HG02678 (cell line): Measurements from ENCODE around the gene HDAC7.
A peak's percentile ranks its signal among the peaks of the same experiment; 100 is the strongest.

Source experiments
- ATAC-seq: cut with Tn5 transposase; IDR thresholded peaks from one replicate; pipeline ENCODE4 v1.9.1; 2021; ENCODE audit warnings: mild to moderate bottlenecking, moderate library complexity; ENCODE audit not compliant: unreplicated experiment

Gene HDAC7

DNA sequence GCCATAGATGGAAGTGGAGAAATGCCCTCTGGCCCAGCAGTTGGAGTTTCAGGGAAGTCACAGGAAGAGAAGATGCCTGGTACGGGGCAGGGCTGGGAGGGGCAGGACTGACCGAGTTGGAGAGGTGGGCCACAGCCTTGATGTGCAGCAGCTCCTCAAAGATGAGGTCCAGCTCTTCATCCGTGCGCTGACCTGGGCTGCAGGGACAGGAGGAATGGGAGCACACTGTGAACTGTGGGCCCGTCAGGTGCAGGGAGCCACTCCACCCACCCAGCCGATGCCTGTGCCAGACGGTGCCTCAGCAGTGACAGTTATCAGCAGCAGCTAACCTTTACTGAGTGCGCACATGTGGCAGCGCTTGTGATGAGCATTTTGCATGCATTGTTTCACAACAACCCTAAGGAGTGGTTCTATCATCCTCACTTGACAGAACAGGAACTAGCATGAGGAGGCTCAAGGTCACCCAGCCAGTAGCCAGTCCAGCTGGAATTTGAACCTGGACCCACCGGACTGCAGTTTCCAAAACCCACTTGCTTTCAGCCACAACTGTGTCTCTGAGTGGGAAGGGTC is 69.4 kb downstream of the HDAC7 start:
- ATAC-seq: no peak

DNA sequence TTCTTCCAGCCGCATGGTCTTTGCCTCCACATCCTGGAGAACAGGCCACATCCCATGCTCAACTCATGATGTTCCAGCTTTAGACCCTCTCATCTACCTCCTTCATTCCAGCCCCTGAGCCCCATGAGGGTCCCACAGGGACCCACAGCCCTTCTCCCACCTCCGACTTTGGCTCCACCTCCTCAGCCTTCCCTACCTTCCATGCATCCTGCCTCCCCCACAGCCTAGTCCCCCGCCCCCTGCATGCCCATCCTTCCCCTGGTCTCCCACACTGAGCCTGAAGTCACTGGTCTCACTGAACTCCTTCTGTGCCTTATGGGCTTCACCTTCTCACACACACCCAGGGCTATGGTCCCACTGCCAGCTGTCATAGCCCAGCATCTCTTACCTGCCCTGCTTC is 70.8 kb downstream of the HDAC7 start:
- no peak for ATAC-seq

DNA sequence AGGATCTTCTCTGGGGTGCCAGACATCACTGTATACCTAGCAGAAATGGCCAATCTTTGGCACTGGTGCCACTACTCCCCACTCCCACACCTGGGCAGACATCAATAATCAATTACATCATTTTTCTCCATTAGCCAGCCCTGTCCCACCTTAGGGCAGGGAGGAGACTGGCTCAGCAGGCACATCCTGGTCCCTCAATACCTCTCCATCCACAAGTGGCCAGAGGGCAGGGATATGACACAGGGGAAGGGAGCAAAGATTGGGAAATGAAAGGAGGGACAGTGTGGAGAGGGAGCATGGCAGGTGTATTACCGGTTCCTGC is 71.2 kb downstream of the HDAC7 start:
- no peak for ATAC-seq

DNA sequence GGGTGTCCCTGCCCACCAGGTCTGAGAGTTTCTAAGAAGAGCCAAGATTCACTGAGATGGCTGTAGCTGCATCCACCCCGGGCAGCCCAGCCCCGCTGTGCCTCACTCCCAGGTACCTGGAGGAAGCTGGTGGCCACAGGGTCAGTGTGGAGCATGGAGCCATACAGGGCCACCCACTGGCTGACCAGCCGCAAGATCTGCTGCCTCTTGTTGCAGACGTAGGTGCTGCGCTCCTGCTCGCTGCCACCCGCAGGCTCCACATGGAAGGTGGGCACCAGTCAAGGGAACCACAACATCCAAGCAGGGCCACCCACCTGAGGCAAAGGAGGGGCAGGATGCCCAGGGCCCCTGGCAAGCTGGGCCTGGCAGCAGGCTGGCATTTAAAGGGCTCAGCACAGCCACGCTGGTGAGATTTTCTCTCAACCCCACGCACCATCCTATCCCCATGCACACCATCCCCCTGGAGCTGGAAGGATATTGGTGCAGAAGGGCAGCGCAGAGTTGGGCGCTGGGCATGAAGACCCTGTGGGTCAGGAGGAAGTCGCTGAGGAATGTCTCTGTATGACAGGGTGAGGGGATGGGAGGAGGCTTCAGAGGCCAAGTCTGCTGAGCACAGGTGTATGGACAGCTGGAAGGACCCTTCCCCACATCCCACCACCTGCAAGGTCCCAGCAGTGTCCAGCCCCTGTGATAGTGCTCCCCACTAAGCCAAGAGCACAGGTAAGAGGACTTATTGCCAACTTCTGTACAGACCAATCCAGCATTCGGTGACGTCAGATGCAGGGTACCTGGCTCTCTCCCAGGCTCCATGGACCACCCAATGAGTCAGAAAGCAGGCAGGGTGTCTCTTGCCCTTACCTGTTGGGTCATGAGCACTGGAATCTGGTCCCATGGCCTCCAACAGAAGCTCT is 71.9 kb downstream of the HDAC7 start:
- ATAC-seq: no peak

DNA sequence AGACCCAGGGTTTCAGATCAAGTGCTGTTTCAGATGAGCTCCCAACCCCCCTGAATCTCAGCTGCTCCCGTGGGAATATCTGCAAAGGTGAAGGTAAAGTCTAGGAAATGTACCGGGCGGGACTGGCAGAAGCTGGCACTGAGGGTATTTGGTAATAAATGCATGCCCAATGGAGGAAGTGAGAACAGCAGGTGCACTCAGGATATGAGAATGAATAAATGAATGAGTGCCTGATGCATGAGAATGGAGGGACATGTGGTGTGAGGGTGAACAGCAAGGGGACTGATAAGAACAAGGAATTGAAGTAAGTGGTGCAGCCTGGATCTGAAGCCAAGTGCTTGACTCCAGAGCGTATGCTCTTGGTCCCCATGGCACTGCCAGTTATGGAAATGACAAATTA is 72.6 kb downstream of the HDAC7 start:
- ATAC-seq: no peak

DNA sequence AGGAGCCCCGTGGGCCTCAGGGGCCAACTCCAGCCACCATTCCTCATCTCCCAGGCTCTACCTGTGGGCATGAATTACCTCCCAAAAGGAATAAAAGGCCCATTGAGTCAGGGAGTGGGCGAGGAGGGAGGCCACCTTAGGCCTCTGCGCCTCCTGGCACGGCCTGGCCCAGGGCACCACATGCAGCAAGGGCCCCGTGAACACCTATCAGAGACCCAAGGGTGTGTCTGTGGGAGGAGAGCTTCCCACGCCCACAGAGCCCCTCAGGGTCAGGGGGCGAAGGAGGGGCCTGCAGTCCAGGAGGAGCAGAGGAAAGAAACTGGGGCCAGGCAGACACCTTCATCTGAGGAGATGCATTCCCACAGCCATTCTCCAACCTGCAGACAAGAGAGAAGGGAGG is 73.2 kb downstream of the HDAC7 start:
- ATAC-seq: no peak

DNA sequence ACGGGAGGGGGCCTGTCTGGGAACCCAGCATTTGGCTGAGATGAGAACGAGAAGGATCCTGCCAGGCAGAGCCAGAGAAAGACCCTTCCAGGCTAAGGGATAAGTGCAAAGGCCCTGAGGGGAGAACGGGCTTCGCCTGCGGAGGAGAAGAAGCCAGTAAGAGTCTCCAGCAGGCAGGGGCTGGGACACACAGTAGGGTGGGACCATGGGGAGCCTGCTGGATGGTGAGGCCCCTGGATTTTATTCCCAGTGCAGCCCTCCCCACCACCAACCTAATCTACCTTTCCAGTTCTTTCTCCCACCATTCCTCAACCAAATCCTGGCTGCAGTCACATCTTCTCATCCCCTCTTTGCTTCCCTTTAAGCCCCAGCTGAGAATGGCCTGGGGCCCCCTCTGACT is 73.6 kb downstream of the HDAC7 start:
- ATAC-seq: no peak

DNA sequence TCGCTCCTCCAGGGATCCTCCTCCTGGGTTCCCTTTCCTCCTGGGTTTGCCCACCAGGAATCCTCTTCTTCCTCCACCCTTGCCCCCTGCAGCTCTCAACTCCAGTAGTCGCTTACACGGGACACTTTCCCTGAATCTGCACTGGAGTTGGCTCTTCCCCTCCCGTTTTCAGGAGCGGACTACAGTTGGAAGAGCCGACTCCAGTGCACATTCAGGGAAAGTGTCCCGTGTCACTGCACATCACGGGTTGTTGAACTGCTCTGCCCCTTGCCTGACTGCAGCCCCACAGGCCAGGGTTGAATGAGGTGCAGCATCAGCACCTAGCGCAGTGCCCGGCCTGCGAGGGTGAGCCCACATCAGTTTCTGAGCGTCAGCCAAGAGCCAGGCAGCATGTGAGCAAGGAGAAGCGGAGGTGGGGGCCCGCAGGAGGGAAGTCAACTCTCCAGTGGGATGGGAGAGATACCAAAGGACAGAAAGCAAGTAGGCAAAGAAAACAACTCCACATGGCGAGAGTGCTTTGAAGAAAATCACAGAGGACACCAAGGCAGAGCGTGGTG is 74.1 kb downstream of the HDAC7 start:
- no peak for ATAC-seq

DNA sequence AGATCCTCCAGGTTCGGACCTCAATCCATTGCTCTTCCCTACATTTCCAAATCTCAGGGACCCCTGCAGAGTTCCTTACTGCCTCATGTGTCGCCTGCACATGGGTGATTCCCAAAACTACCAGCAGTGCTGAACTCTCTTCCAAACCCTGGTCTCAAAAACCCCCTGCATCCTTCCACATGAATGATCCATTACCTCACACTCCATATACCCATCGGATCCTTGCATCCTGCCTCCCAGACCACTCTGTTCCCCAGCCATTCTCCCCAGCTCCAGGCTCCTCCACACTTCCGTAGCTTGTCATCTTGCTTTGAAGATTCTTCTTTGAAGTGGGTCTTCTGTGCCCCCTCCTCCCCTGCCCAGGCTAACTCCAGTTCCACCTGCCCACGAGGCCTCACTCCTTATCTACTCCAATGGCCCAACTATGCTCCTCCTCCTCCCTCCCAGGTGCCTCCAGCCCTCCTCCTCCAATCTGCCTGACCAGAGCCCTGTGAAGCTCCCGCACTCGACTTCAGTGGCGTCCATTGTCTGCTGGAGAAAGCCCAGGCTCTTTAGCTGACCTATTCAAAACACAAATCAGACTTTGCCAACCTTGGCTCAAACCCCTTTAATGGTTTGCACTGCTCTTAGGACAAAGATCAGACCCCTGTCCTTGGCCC is 74.8 kb downstream of the HDAC7 start:
- ATAC-seq: no peak

DNA sequence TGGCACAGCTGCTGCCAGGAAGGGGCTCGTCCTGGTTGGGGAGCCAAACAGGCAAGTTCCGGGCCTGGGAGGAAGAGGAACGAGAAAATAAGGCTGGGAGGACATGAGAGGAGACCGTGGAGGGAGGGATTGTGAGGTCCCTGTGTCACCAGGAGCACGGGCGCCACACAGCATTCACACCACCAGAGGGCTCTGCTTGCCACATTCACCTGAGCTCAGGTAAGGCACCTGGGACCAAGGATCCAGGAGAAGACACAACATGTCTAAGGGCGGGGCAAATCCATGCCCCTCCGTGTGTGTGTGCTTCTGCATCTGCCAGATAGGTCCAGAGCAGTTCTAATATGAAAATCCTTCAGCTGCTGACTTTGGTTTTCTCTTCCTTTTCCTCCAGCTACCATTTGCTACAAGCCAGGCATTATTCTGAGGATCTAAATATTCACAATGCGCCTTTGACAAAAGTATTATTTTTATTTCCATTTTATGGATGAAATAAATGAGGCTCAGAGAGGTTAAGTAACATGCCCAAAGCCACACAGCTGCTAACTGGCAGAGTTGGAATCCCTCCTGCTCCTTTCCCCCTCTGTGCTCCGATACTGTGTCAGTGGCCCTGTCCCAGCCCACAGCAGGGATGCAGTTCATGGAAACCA is 75.6 kb downstream of the HDAC7 start:
- no peak for ATAC-seq

DNA sequence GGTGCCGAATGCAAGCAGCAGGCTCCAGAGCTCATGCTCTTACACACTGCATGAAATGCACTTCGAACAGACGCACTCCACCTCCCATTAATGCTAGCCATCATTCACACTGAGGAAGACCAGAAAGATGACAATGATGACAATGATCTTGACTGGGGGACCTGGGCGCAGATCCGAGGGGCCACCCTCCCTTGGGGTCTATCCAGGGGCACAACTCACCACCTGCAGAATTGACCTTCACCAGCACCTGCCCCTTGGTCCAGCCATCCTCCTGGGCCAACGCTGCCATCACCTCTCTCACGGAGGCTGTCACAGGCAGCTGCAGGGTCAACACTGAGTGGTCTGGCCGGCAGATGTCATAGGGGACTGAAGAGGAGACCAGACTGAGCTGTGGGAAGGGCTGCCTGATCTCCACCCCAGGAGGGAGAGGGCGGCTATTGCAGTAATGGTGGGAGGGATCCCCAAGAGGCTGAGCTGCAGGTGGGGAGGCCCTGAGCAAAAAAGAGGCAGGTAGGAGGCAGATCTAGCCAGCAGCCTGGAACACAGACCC is 76.3 kb downstream of the HDAC7 start:
- no peak for ATAC-seq

DNA sequence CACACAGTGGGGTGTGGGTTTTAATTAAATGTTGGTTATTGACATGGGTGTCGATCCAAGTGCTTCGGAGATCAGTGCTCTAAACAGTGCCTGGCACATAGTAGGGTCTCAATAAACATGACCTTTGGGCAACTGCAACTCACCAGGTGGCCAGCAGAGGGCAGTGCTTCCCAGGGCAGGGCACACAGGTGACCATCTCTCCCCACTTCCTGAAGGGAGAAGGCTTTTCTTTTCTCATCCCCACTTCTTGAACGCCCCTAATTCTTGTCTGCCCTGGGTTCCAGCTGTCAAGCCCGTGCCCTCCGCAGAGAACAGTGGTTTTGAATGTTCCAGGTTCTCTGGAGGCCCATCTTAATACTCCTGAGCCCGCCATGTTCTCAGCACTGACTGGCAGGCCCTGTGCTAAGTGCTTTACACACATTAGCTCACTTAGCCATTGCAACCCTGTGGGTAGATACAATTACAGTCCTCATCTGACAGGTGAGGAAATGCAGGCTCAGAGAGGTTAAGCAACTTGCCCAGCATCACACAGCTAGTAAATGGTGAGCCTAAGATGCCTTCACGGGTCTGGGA is 77.4 kb downstream of the HDAC7 start:
- ATAC-seq: no peak

DNA sequence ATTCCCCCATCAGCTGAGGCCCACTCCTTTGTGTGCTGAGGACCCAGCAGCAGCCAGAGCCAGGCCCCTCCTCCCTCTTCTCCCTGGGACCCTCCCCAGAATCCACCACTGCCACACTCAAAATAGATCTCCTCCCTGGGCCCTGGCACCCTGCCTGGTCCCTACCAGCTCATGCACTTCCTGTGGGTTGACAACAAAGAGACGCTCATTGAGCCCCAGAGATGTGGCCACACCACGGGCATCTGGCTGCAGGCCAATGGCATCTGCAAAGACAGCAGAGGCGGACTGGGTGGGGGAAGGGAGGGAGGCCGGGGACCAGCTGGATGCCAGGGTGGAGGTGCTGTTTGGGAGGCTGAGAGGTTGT is 78.4 kb downstream of the HDAC7 start:
- ATAC-seq: no peak

DNA sequence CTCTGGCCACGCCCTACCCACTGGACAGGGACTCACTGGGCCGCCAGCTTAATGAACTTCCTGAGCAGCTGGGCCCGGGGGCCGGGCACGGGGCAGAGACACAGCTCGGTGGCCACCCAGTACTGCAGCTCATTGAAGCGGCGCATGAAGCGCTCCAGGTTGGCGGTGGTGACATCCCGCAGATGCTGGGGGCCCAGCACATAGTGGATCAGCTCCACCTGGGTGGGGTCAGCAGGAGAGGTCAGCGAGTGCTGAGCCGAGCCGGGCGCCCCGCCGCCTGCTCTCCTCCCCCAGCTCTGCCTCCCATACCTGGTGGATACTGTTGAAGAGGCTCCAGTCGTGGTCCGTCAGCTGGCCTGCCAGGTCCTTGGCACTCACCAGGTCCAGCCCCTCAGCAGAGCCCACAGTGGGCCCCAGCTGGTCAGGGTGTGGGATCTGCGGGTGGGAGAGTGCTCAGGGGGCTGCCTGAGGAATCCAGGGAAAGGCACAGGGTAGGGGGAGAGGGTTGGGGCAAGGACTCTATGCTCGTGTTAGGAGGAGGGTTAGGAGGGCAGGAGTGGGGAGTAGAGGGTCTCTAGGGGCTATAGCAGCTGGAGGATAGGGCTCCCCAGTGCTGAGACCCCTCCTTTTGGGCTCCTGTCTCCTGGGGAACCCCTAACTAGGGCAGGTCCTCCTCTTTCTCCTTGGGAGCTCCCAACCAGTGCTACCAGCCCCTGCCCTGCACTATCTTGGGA is 78.9 kb downstream of the HDAC7 start:
- ATAC-seq: peak; percentile 45

DNA sequence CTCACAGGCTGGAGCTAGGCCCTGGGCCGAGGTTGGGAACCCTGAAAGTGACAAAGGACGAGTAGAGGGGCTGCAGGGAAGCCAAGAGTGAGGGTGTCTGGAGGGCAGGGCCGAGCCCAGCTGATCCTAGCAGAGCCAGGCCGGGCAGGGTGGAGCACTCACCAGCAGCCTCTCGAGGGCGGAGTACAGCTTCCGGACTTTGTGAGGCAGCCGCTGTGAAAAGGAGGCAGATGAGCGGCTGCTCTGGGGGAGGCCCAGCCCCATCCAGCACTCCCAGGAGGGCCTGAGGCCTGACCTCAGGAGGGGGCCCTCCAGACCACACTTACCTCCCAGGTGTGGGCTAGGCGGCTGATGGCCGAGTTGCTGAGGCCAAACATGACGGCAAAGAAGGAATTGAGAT is 79.7 kb downstream of the HDAC7 start:
- ATAC-seq: peak; percentile 71

DNA sequence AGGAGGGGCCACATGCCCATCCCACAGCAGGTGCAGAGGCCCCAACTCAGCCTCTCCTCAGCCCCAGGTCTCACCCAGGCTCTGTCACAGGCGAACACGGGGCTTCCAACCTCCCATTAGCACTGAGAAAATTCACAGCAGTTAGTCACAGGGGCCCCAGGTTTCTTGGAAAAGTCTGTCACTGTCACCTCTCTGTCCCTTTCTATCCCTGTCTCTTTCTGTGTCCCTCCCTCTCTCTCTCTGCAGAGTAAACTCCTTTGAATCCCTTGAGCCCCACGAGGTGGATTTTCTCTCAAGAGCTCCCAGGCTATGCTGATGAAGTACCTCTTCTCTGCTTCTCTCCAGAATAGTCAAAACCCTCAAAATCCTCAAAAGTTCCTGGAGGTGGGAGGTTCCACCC is 80.4 kb downstream of the HDAC7 start:
- no peak for ATAC-seq

DNA sequence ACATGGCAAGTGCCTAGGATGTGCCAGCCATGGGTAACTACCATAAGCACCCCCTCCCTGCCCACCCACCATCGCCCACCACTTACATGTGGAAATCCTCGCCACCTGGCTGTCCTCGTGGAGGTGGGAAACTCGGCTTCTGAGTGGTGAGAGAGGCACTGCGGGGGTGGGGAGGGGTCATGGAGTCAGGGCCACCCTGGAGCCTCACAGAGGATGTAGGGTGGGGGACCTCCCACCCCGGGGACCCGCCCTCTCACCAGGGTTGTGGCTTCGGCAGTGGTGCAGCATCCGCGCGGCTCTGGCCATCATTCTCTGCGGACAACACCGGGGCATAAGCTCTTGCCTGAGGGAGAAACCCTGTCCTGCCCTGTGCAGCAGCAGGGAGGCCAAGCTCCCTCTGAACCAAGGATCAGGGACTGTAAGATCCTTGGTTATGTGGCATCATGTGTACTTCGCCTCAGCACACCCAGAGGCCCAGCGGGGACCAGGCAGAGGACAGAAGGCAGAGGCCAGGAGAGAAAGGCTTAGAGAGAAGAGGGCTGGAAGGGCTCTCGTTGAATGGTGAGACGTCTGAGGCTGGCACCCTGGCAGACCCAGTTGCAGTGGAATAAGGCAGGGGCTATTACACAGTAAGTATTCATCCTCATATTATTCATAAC is 81.6 kb downstream of the HDAC7 start:
- ATAC-seq: no peak

DNA sequence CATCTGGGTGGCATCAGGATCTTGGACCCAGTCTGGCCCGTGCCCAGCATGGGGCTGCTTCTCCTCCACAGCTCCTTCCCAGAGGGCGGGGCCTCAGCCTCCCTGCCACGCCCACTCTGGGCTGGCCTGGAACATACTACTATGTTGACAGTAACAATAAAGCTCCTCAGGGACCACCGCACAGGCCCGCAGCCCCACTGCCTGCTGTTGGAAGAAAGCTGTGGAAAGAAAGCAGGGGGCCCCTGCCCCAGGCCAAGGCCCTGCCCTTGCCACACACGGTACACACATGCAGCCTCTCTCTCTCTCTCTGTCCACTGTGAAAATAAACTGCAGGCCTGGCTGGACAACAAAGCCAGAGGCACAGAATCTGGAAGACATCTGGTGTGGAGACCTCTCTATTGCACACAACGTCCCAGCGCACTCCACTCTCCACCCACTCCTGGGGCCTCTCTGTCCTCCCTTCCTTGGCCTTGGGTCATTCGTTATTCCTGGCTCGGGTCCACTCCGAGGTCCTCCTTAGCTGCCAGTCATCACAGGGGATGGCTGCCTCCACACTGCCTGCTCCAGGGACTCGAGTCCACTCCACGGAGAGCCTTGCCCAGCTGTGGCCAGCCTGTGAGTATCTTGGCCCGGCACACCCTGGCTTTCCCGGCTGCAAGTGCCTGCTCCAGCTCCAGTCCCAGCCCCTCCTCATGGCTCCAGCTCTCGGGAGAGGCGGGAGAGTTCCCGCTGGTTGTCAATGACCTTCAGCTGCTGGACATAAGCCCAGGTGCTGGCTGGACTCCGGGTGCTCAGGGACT is 82.6 kb downstream of the HDAC7 start:
- no peak for ATAC-seq

DNA sequence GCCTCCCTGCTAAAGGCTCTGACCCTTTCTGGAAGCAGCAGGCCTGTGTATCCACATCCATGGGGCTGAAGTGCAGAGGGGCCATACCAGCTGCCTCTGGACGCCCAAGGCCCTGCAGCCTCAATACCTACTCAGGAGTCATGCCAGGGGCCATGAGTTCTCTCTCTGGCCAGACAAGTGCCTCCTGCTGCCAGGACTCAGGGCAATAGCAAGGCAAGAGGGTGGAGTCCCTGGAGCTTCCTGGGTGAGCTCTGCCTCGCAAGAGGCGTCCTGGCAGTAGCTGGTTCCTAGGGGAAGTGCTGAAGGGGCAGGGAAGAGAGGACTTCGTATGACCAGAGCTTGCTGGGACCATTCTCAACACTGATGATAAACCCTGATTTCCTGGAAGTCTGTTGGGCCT is 83.5 kb downstream of the HDAC7 start:
- ATAC-seq: no peak
